ES-I3 (cell line): Measurements from ENCODE around the gene KRTAP12-1.

Source experiments
- H3K36me3 ChIP-seq: 2 replicates; pipeline ENCODE4 v1.6.1; 2013; ENCODE audit warnings: mild to moderate bottlenecking, low read length, control low read depth, moderate library complexity; ENCODE audit not compliant: insufficient read depth
- H3K4me1 ChIP-seq: 2 replicates; pipeline ENCODE4 v1.6.1; 2013; ENCODE audit warnings: mild to moderate bottlenecking, control low read depth, low read length; ENCODE audit not compliant: insufficient read depth
- H3K9ac ChIP-seq: 2 replicates; pipeline ENCODE4 v1.6.1; 2013; ENCODE audit warnings: low read depth, mild to moderate bottlenecking, low read length, moderate library complexity
- H3K9me3 ChIP-seq: 2 replicates; pipeline ENCODE4 v1.6.1; 2013; ENCODE audit warnings: mild to moderate bottlenecking, low read length, moderate library complexity; ENCODE audit not compliant: control insufficient read depth, insufficient read depth

KRTAP12-1 gene, protein sequence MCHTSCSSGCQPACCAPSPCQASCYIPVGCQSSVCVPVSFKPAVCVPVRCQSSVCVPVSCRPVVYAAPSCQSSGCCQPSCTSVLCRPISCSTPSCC

DNA sequence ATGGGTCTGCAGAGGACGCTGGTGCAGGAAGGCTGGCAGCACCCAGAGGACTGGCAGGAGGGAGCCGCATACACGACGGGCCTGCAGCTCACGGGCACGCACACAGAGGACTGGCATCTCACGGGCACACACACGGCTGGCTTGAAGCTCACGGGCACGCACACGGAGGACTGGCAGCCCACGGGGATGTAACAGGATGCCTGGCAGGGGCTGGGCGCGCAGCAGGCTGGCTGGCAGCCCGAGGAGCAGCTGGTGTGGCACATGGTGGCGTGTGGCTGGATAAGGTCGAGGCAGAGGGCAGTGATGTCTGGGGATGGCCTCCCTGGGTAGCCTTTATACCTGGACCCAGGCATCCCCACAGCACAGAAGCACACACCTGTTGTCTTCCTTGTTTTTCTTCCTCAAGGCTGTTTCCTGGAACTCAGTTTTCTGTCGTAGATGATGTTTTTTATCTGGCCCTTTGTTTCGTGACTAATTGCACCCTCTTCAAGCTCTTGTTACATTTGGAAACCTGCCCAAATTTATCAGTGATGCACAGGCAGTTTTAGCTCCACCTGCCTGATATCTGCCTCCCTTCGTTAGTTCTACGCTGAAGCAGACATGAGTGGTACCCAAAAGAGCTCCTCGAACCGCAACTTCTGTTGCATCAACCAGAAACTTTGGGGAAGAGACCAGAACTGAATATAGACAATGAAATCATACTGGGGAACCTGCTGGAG is at the start of gene KRTAP12-1:
KRTAP12-1 (minus strand) TSS at position 303 of the 719 bp plus-strand sequence; CDS start at position 263, 40 bp downstream.
- H3K9me3 ChIP-seq = no peaks in the 10 kb centered on the region; the same call in 1 of the 2 replicates

DNA sequence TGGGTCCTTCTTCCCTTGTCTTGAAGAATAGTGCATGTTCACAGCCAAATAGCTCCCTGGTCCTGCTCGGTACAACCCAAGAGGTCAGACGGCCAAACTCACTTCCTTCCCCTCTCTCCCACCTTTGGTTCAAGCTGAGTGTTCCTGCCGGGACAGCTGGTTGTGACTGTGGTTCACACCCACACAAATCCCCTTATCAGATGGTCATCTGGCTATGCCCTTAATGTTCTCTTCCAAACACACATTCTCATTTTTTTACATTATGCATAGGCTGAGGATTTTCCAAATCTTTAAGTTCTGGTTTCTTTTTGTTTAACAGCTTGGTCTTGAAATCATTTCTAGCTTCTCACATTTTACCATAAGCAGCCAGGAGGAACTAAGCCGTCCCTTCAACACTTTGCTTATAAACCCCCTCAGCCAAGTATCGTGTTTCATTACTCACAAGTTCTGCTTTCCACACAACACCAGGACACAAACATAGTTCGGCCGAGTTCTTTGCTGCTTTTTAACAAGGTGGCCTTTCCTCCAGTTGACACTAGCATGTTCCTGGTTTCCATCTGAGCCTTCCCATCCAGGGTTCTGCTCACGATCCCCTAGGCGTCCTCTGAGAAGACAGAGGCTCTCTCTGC is 49.1 kb upstream of the KRTAP12-1 start:
- Histone ChIP-seq H3K9me3 (no peaks in the 10 kb centered on the region), H3K9ac (no peak overlapping the region), H3K4me1 (no peaks in the 10 kb centered on the region), H3K36me3 (no peaks in the 10 kb centered on the region)

More for the DNA sequence above, at the start of gene KRTAP12-1:
- no peaks in the 10 kb centered on the region for H3K36me3 ChIP-seq
- H3K9ac ChIP-seq = no peak within 1 kb of the TSS
- H3K4me1 ChIP-seq = peaks cover 7% of the 10 kb centered on the region; the same call in 1 of the 2 replicates

DNA sequence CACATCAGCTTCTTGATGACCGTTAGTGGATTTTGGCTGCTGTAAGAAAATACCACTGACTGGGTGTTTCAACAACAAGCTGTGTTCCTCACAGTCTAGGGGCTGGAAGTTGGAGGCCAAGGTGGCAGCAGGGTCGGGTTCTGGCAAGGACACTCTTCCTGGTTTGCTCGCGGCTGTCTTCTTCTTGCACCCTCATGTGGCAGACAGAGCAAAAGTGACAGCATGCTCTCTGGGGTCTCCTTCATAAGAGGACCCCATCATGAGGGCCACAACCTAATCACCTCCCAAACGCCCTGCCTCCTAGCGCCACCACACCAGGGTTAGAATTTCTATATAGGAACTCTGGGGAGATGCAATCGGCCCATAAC is 48.0 kb upstream of the KRTAP12-1 start:
- no peaks in the 10 kb centered on the region for H3K9me3 ChIP-seq
- no peaks in the 10 kb centered on the region for H3K36me3 ChIP-seq
- H3K4me1 ChIP-seq = no peaks in the 10 kb centered on the region
- no peak overlapping the region for H3K9ac ChIP-seq

DNA sequence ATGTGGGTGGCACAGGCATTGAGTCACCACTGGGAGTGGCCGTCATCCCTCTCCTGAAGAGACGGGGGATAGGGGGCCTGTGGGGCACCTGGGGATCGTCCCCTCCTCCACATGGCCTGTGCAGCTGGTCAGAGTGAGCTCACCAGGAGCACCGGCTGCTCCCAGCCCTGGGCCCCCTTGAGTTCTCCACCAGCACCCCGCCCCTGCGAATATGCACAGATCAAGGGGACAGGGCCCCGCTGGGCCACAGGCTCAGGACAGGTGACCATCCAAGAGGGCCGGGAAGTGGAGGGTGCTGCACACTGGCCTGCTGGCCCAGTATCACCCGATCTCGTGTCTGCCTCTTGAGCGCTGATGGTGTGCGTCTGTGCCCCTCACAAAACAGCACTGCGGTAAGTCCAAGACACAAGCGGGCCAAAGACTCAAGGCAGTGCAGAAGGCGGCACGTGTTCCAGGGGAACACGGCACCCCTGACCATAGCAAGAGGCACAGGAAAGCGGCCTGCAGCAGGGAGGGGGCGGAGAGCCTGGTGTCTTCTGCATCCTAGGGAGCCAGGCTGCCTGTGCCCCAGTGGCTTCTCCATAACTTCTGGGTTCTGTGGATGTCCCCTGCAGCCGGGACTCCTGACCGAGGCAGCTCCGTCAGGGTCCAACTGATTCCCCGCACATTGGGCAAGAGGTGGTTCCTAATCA is 47.5 kb upstream of the KRTAP12-1 start:
- no peaks in the 10 kb centered on the region for H3K36me3 ChIP-seq
- H3K9ac ChIP-seq = no peak overlapping the region
- no peaks in the 10 kb centered on the region for H3K9me3 ChIP-seq
- H3K4me1 ChIP-seq = no peaks in the 10 kb centered on the region

DNA sequence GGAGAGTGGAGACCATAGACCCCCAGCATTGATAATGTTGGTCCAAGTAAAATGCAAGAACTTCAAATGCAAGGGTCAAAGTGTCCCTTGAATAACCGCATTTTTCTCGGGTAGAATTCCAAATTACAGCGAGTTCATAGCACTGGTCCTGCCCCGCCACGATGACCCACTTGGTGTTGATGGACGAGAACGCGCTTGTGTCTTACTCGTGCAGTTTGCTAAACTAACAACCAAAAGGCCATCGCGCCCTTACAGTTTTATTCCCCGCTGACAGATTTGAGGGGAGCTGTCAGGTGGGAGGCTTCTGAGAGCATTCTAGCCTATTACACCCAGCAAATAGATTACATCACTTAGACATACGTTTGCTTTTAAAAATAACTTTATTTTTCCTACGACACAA is 46.8 kb upstream of the KRTAP12-1 start:
- Histone ChIP-seq H3K9ac (no peak overlapping the region), H3K4me1 (no peaks in the 10 kb centered on the region), H3K36me3 (no peaks in the 10 kb centered on the region), H3K9me3 (no peaks in the 10 kb centered on the region)

DNA sequence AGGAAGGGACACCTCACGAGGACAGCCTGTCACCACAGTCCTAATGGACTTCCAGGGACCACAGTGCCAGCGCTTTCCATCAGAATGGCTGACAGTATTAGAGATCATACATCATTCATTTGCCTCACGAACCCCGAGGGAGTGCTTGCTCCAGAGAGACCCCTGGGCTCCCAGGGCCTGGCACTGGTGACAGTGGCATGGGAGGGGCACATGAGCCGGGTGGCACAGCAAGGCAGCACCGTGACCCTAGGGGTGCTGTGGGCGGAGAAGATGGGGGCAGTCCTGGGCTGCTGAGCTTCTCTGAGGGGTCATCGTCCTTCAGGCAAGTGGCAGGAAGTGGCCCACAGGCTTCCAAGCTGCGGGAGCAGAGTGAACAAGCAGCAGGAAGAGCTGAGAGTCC is 45.8 kb upstream of the KRTAP12-1 start:
- no peaks in the 10 kb centered on the region for H3K9me3 ChIP-seq

DNA sequence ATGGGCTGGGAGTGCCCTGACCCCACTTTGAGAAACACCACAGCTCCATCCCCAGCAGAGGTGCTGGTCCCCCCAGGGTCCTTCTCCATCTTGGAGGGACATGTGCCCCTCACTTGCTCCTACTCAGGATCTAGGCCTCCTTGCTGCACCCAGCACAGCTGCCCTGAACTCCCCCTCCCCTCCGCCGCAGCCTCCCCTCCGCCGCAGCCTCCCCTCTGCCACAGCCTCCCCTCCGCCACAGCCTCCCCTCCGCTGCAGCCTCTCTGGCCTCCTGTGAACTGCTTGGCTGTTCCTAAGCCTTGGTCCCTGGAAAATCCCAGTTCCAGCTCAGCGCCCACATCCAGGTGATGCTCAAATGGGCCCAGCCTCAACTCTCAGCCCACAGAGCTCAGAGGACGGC is 45.4 kb upstream of the KRTAP12-1 start:
- Histone ChIP-seq H3K9ac (no peak overlapping the region), H3K36me3 (no peaks in the 10 kb centered on the region), H3K4me1 (peaks cover 6% of the 10 kb centered on the region), H3K9me3 (no peaks in the 10 kb centered on the region)

More for the DNA sequence above, 45.8 kb upstream of the KRTAP12-1 start:
- Histone ChIP-seq H3K4me1 (peaks cover 3% of the 10 kb centered on the region), H3K36me3 (no peaks in the 10 kb centered on the region), H3K9ac (no peak overlapping the region)

DNA sequence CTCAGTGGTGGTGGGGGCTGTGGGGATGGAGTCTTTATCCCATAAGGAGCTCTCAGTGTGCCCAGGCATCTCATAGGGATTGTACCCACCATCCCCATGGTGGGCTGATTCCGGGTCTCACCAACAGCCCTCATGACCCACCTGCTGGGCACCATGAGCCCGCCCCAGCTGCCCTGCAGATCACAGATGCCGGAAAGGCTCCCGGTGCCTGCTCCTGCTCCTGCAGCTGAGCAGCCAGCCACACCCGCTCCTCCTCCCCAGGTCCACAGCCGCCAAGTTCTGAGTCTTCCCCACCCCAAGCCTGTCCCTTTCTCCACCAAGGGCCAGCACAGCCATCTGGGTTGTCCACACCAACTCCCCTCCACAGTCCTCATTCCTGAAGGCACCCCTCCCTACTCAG is 44.9 kb upstream of the KRTAP12-1 start:
- Histone ChIP-seq H3K9me3 (no peaks in the 10 kb centered on the region), H3K4me1 (peaks cover 6% of the 10 kb centered on the region), H3K36me3 (no peaks in the 10 kb centered on the region), H3K9ac (no peak overlapping the region)

DNA sequence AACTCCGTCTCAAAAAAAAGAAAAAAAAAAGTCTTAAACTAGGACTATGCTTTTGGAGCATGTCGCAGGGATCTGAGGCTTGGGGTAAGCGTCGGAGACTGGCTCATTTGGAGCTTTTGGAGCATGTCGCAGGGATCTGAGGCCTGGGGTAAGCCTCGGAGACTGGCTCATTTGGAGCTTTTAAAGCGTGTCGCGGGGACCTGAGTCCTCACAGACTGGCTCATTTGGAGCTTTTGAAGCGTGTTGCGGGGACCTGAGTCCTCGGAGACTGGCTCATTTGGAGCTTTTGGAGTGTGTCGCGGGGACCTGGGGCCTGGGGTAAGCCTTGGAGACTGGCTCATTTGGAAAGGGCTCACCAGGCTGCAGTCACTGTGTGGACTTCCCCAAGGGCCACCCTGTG is 43.0 kb upstream of the KRTAP12-1 start:
- peaks cover 6% of the 10 kb centered on the region for H3K4me1 ChIP-seq
- H3K9ac ChIP-seq = no peak overlapping the region
- no peaks in the 10 kb centered on the region for H3K9me3 ChIP-seq
- H3K36me3 ChIP-seq = no peaks in the 10 kb centered on the region

DNA sequence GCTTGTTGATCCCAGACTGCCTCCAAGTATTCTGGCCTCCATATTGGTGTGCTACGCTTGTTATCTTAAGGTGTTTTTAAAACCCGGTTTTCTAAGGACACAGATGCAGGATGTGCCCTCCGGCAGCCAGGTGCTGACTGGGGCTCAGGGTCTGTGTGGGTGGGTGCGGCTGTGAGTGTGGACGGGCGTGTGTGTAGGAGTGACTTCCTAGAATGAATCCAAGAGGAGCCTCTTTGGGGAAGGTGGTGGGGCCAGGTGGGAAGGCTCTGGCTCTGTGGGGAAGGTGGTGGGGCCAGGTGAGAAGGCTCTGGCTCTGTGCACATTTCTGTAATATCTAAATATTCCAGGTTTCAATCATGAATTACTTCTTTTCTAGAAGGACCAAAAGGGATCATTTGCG is 42.2 kb upstream of the KRTAP12-1 start:
- Histone ChIP-seq H3K36me3 (no peaks in the 10 kb centered on the region), H3K9me3 (no peaks in the 10 kb centered on the region), H3K4me1 (peaks cover 6% of the 10 kb centered on the region), H3K9ac (no peak overlapping the region)

DNA sequence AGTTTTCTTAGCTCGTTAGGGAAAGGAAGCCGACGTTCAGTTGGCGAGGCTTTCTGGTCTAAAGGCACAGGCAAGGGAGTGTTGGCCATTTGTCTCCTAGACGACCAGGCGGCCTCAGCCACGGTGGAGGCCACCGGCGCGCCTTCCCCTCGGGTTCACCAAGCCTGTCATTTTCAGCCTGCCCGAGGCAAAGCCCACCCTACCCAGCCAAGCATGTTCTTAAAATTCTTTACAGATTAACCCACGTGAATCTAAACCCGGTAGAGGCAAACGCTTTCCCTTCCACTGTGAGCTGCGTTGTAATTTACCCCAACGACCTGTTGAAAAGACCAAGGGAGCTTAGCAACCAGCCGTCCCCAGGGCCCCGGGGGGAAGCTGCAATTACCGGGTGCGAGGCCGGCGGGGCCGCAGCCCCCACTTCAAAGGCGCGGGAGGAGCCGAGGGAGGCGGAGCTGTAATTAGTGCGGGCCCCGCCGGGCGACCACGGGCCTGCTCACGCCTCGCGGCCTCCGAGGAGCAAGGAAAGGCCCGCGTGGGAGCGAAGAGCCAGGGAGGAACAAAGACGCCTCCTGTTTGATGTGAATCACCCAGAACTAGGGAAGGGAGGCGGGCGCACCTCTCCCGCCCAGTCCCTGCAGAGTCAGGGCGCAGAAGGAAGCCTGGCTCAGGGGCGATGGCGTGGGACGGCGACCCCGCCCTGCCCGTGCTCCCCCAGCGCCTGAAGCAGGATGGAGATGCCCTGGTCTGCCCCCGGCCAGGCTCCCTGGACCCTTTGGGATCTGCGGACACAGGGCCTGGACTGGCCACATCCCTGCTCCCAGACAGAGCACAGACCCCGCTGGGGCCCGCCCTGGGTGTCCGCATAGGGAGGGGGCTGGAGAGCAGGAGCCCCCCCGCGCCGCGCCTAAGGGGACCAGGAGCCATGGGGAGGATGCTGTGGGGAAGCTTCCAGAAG is 41.5 kb upstream of the KRTAP12-1 start:
- Histone ChIP-seq H3K36me3 (no peaks in the 10 kb centered on the region), H3K9me3 (no peaks in the 10 kb centered on the region), H3K9ac (peak overlapping the region; percentile 37), H3K4me1 (peaks cover 6% of the 10 kb centered on the region)

DNA sequence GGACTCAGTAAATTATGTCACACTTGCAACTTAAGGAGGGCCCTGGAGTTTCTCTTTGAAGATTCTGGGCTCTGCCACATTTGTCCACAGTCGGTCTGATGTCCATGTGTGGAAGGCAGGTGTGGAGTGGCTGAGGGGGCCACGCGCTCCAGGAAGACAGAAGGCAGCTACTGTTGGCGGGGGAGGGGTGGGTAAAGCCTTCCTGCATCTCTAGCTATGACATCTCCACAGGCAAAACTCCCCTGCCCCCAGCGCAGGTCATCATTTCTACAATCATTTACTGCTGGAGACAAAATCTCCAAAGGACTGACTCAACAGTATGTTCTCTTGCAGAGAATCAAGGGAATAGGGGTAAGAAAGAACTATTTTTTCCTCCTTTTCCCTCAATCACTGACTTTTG is 40.8 kb upstream of the KRTAP12-1 start:
- peaks cover 11% of the 10 kb centered on the region for H3K4me1 ChIP-seq
- no peaks in the 10 kb centered on the region for H3K9me3 ChIP-seq
- H3K9ac ChIP-seq = peak overlapping the region; percentile 37; the same call in 1 of the 2 replicates
- no peaks in the 10 kb centered on the region for H3K36me3 ChIP-seq

DNA sequence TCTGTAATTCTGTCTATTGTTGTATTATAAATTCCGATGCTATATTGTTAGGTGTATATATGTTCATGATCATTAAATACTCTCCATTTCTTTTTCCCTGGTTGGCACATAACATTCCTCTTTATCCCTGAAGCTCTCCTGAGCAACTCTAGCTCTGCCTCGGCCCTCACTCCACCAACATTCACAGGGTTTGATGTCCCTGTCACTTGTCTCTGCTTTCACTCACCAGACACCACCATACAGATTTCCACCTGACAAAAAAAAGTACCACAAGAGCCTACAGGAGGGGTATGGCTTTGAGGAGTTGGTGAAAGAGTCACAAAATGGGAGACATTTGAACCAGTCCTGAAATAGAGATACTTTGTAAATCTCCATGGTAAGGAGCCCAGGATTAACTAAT is 38.2 kb upstream of the KRTAP12-1 start:
- H3K36me3 ChIP-seq = no peaks in the 10 kb centered on the region
- H3K9me3 ChIP-seq = no peaks in the 10 kb centered on the region
- H3K9ac ChIP-seq = no peak overlapping the region
- H3K4me1 ChIP-seq = peaks cover 11% of the 10 kb centered on the region

DNA sequence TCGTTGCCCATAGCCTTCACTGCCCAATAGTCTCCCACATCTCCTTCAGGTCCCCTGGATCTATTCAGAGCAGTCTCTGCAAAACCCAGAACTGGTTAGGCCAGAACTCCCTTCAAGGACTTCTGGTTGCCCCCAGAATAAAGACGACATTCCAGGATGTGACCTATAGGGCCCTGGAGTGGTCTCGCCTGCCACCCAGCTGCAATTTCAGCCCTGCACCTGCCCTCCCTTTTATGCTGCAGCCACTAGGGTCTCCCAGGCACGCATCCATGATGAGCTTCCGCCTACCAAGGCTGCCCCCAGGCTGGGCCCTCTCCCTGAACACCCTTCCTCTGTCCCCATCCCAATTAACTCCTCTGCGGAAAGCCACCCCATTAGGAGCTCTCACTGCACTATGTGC is 36.6 kb upstream of the KRTAP12-1 start:
- H3K36me3 ChIP-seq = no peaks in the 10 kb centered on the region
- H3K9me3 ChIP-seq = no peaks in the 10 kb centered on the region
- no peak overlapping the region for H3K9ac ChIP-seq
- peaks cover 15% of the 10 kb centered on the region for H3K4me1 ChIP-seq
